ENCODE measurements around the gene PTH2.

DNA sequence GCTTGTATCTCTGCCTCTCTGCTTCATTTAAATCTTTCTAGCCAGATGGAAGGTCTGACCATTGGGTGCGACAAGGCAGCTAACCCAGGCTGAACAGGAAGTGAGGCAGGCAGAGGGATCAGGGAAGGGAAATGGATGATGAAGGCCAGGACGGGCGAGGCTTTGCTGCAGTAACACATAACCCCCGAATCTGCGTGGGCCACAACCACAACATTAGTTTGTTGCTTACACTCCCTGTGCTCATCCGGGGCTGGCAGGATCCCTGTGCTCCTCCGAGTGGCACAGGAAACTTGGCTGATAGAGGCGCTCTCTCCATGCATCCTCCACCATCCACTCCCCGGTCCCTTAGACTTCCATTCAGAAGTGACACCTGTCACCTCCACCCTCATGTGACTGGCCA, 49.7 kb upstream of the PTH2 start:
- TF ChIP-seq CTCF (IDR thresholded peaks at IDR 0.05; ENCODE audit: insufficient read depth, low read depth, low read length) (no peak), EZH2 (IDR thresholded peaks at IDR 0.05; ENCODE audit: insufficient read depth, low read length) (no peak)
